DOHH2 (cell line): ENCODE measurements around the gene IMMP2L.

ENCODE experiments used
- H3F3A ChIP-seq: fragments of 200-600 bp; sonication (generic), shearing (Covaris generic); 2 replicates; pipeline ENCODE4 v1.6.0; 2016; ENCODE audit warnings: antibody characterized with exemption, mild to moderate bottlenecking; ENCODE audit not compliant: control insufficient read depth, insufficient read depth
- H3K27ac ChIP-seq: fragments of 200-600 bp; sonication (generic); 2 replicates; pipeline ENCODE4 v1.5.1; 2014; ENCODE audit warnings: low read depth, mild to moderate bottlenecking, low read length, moderate library complexity
- H3K27me3 ChIP-seq: fragments of 200-600 bp; sonication (generic); 2 replicates; pipeline ENCODE4 v1.6.1; 2014; ENCODE audit warnings: mild to moderate bottlenecking, low read length, mixed read lengths; ENCODE audit not compliant: control insufficient read depth
- H3K36me3 ChIP-seq: fragments of 200-600 bp; sonication (generic); 2 replicates; pipeline ENCODE4 v1.6.1; 2014; ENCODE audit warnings: mild to moderate bottlenecking, low read length, moderate library complexity, mixed read lengths; ENCODE audit not compliant: control insufficient read depth
- H3K4me1 ChIP-seq: fragments of 200-600 bp; sonication (generic); 2 replicates; pipeline ENCODE4 v1.6.1; 2014; ENCODE audit warnings: mild to moderate bottlenecking, low read length, mixed read lengths; ENCODE audit not compliant: control insufficient read depth
- H3K4me2 ChIP-seq: fragments of 200-600 bp; sonication (generic); 2 replicates; pipeline ENCODE4 v1.6.0; 2014; ENCODE audit warnings: mild to moderate bottlenecking, low read length, moderate library complexity
- H3K4me3 ChIP-seq: fragments of 200-600 bp; sonication (generic); 2 replicates; pipeline ENCODE4 v1.5.1; 2014; ENCODE audit warnings: mild to moderate bottlenecking, low read length, mixed read lengths
- H3K79me2 ChIP-seq: fragments of 200-600 bp; sonication (generic); 2 replicates; pipeline ENCODE4 v1.6.1; 2014; ENCODE audit warnings: mild to moderate bottlenecking, low read length, mixed read lengths; ENCODE audit not compliant: control insufficient read depth
- H3K9me2 ChIP-seq: fragments of 200-600 bp; sonication (generic); replicated peaks from 2 replicates; pipeline ENCODE4 v1.6.1; 2014; ENCODE audit warnings: mild to moderate bottlenecking, low read length, mixed read lengths; ENCODE audit not compliant: control insufficient read depth
- H3K9me3 ChIP-seq: fragments of 200-600 bp; sonication (generic); 2 replicates; pipeline ENCODE4 v1.6.1; 2014; ENCODE audit warnings: antibody characterized with exemption, low read length, mixed read lengths; ENCODE audit not compliant: control insufficient read depth, insufficient read depth
- H4K20me1 ChIP-seq: fragments of 200-600 bp; sonication (generic); 2 replicates; pipeline ENCODE4 v1.6.0; 2014; ENCODE audit warnings: low read depth, mild to moderate bottlenecking, antibody characterized with exemption, low read length, moderate library complexity; ENCODE audit not compliant: control insufficient read depth, insufficient read depth
- CTCF ChIP-seq: fragments of 200-600 bp; sonication (generic); IDR thresholded peaks from one replicate; pipeline ENCODE4 v1.5.1; 2014; ENCODE audit warnings: antibody characterized with exemption, mild to moderate bottlenecking, low read depth, low read length; ENCODE audit not compliant: poor library complexity, severe bottlenecking
- EZH2phosphoT487 ChIP-seq: fragments of 200-600 bp; sonication (generic); IDR thresholded peaks from 2 replicates; pipeline ENCODE4 v1.6.1; 2017; ENCODE audit warnings: borderline replicate concordance, mild to moderate bottlenecking, antibody characterized with exemption, low read length, moderate library complexity, mixed read lengths

Gene IMMP2L

DNA sequence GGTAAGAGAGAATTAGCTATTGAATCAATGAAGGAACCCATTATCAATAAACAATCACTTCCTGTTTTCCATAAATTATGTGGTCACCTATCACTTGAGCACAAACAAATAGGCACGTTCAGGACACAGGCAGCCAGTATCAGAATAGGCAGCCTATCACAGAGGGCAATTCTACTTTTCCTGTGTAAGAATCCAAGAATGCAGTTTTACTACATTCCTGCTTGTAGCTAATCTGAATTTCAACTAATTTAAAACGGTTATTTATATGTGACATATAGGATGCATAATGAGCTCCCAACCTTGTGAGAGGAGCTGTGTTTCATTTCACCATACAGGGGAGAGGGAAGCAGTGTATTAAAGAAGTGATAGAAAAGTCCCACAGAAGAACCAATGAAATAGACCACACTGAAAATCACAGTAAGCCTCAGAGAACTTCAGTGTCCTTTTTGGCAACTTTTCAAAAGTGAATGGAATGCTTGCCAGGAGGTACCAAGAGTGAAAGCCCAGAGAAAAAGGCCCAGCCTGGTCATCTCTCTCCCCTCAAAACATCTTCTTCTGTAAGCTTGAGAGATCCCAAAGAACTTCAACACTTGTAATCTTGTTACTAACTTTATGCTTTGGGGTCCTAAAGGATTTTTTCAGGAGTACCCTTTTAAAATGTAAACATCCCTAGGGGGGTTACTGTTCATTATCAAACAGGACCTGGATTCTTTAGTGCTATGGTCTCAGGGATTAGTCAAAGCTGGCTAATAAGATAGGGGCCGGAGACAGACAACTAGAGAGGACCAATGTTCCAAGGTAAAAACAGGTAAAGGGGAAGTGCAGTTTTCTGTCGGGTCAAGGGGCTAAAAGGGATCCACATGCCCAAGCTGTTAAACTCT, 1.3 kb downstream of the IMMP2L start:
- no peaks in the 10 kb centered on the region for H3K27me3 ChIP-seq
- H3K9me2 ChIP-seq: no peaks in the 10 kb centered on the region
- no peaks in the 10 kb centered on the region for H3F3A ChIP-seq
- peaks cover 50% of the 10 kb centered on the region for H3K36me3 ChIP-seq
- H4K20me1 ChIP-seq: no peaks in the 10 kb centered on the region
- peak overlapping the region; percentile 54 for H3K27ac ChIP-seq
- TF ChIP-seq CTCF: no peak
- no peak for TF ChIP-seq EZH2phosphoT487
- H3K4me3 ChIP-seq: peak overlapping the region; percentile 89
- H3K4me1 ChIP-seq: peaks cover 29% of the 10 kb centered on the region
- peaks cover 41% of the 10 kb centered on the region for H3K79me2 ChIP-seq
- no peaks in the 10 kb centered on the region for H3K9me3 ChIP-seq
- peak overlapping the region; percentile 96 for H3K4me2 ChIP-seq

DNA sequence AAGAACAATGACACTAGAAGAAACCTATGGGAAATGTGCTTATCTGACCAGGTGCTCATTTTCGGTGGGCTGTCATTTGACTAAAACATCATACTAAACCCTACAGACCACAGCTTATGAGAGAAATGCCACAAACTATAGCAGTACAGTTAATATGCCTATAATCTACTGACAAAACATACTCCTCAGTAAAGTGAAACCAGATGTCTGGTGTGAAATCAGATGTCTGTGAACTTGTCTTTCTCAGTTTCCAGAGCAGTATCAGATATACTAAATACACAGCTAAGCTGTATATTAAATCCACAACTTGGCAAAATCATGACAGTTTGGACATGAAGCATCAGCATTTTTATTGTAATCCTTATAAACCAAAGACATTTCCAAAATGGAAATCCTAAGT, 3.3 kb downstream of the IMMP2L start:
- no peaks in the 10 kb centered on the region for H3K9me3 ChIP-seq
- peaks cover 41% of the 10 kb centered on the region for H3K79me2 ChIP-seq
- no peak overlapping the region for H3K4me2 ChIP-seq
- H3K9me2 ChIP-seq: no peaks in the 10 kb centered on the region
- TF ChIP-seq EZH2phosphoT487 (no peak), CTCF (no peak)
- peaks cover 66% of the 10 kb centered on the region for H3K36me3 ChIP-seq
- H4K20me1 ChIP-seq: no peaks in the 10 kb centered on the region
- peaks cover 29% of the 10 kb centered on the region for H3K4me1 ChIP-seq
- no peak overlapping the region for H3K4me3 ChIP-seq
- H3F3A ChIP-seq: no peaks in the 10 kb centered on the region
- no peak overlapping the region for H3K27ac ChIP-seq
- H3K27me3 ChIP-seq: no peaks in the 10 kb centered on the region

GRCh38 chr7:111556977-111557376, 5.3 kb downstream of the IMMP2L start:
- Histone ChIP-seq H3K36me3 (peaks cover 86% of the 10 kb centered on the region), H4K20me1 (no peaks in the 10 kb centered on the region), H3K9me2 (no peaks in the 10 kb centered on the region), H3K27me3 (no peaks in the 10 kb centered on the region), H3K4me1 (peaks cover 24% of the 10 kb centered on the region), H3K4me2 (no peak overlapping the region), H3K4me3 (no peak overlapping the region), H3F3A (no peaks in the 10 kb centered on the region), H3K79me2 (peaks cover 43% of the 10 kb centered on the region), H3K27ac (no peak overlapping the region), H3K9me3 (no peaks in the 10 kb centered on the region)
- TF ChIP-seq EZH2phosphoT487: no peak
- no peak for TF ChIP-seq CTCF
